CD4-positive, alpha-beta T cell treated with Interleukin-2 at 100 ng/mL for 4 hours (primary cell): ENCODE measurements around the gene HS1BP3.

ENCODE experiments used
- DNase-seq: peaks from one replicate; pipeline ENCODE4 v3.0.0-alpha.2; 2020; ENCODE audit warnings: low spot score

Gene HS1BP3

DNA sequence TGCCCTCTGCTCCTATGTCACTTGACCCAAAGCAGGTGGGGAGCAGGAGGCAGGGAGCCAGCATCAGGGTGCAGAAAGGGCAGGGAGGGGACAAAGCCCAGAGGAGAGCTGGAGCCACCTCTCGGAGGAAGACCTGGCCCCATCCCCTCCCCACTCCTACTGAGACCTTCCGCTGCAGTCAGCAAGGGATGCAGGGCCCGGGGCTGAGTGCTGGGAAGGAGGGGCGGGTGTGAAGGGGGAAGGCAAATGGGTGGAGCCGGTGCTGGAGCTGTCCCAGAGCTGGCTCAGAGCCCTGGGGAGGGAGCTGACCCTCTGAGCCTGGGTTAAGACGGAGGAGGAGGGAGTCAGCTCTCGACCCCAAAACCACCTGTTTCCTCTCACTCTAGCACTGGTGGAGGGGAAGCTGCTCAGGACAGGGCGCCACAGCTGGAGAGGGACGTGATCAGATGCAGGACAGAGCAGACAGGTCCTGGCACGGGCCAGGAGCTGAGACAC is 33.8 kb downstream of the HS1BP3 start:
- no peak for DNase-seq

DNA sequence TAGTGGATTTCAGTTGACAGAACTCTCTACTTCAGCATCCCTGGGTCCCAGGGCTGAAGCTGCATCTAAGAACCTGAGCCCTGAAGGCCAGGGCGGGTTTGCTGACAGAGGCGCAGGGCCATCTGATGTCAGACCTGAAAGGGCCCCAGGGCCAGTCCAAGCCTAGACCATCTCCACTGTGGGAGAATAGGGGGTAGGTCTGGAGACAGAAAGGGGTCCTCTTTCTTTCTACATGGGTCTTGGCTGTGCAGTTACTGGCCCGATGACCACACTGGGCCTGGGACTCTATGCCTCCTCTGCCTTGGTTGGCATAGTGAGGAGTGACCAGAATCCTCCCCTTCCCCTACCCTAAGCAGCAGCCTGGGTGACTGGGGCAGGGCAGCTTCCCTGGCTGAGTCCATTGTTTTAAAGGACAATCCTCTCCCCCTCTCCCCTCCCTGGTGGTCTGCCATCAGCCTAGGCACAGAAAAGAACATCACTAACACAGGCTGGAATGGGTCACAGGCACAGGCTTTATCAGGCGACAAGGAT is 34.5 kb downstream of the HS1BP3 start:
- no peak for DNase-seq

DNA sequence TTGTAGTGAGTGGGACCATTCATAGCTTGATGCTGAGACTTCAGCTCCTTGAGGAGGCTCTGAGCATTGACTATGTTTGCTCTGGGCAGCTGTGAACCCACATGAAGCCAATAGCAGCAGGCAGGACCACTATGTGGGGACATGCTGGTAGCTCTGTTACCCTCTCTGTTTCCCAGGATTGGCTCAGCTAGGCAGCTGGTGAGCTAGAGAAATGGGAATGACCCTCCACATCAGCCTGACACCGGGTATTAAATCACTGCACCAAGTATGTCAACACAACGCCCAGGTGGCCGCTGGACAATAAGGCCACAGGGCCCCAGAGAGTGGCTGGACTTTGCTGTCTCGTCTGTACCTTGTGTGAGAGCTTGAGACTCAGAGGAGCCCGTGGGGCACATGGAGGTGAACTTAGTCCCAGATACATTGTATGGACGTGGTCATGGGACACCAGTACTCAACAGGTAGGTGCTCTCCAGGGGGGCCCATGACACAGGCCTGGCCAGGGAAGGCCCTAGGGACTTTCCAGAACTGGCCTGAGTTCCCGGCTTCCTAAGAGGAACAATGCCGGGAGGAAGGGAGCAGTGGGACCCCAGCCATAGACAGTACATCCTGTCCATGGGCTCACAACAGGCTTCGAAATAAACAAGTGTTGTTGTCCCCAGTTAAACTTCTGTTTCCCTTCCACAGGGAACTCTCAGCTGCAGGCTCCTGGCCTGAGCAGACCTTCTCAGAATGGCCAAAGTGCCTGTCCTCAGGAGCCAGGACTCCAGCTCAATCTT is 35.2 kb downstream of the HS1BP3 start:
- no peak for DNase-seq

DNA sequence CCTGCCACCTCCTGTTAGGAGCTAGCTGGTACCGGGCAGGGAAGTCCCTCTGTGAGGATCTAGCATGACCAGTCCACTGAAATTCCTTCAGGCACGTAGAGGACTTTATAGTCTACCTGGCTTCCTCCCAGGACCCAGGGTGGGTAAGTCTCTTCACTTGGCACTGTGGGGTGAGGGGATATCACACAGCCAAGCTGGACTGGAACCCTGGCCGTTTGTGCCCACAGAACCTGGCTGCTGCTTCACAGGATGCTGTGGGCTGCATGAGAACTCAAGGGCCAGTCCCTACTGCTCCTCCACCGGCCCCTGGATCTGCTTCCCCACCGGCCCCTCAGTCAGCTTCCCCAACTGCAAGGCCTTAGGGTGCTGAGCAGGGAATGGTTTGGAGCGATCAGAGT is 35.8 kb downstream of the HS1BP3 start:
- no peak for DNase-seq

DNA sequence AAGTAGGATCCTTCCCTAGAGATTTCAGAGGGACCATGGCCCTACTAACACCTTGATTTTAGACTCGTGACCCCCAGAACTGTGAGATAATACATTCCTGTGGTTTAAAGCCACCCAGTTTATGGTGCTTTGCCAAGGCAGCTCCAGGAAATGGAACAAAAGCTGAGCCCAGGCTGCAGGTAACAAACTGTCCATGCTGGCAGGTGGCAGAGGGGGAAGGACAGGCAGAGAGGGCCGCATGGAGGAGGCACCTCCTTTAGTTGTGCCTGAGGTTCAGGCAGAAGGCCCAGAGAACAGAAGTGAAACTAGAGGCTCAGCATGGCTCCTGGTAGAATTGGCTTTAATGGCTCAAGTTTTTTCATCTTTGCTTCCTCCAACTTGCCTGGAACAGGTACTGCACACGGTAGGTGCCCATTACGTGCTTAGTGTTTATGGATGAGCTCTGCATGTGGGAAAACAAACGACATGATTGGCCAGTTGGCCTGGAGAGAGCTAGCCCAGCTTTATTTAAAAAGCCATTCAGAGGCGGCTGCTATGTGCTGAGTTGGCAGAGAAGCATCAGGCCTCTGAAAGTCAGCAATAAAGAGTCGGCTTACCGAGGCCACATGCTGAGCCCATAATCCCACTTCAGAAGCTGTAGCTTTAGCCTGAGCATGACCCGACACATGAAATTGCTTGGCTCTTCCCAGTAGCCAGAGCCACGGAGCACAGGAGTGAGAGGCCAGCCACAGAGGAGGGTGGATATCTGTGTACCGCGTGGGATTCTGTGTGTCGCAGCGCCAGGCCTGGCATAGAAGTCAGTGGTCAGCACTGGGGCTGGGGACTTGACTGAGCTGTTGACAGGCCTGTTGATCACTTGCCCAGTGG is 36.5 kb downstream of the HS1BP3 start:
- no peak for DNase-seq

DNA sequence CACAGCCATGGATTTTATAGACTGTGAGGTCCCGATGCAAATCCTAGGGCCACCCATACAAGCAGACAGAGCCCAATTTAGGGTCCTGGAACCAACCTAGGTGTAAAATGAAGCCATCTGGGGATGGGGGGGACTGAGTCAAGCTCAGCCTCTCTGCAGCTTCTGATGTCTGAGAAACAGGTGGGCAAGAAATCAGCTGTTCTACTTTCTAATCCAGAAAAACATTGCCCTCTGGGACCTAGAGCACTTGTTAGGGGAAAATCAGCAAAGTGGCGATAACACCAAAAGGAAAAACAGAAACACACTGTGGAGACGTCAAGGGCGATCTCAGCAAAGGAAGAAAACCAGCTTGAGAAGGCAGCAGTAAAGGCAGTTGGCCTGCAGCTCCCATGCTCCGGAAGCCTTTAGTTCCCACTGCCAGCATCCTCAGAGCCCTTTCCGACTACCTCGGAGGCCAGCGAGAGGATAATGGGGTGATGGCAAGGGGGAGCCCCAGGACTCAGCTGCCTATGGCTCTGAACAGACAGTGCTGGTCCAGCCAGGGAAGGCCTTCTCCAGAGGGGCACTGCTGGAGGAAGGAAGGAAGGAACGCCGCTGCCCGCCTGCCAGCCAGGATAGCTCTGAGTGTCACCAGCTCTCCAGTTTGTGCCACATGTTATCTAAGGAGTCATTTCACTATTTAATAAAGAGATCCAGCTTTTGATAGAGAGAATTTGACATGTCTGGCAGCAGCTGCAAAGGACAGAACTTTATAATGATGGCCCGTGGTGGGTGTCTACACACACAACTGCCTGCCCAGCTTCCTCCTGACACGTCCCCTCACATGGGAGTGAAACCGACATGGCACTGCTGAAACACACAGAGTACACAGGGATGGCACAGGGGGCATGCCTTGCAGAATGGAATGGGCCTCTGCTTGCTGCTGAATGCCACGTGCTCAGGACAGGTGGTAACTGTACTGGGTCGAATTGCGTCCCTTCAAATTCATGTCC is 37.7 kb downstream of the HS1BP3 start:
- DNase-seq: no peak

DNA sequence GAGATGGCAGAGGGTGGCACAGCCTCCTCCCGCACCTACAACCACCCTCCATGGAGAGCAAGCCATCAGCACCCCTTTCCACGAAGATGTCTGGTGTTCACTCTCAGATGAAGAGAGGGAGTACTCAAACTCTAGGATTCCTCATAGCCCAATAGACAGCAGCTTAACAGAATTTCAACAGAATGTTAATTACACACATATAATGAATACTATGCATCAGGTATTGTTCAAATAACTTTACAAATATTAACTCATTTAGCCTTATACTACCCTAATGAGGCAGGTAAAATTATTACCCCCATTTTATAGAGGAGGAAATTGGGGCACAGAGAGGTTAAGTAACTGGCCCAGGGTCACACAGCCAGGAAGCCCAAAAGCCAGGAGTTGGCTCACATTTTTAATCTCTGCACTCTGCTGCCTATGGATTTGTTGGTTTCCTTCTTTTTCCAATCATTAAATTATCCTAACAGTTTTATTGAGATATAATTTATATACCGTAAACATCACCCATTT is 39.0 kb downstream of the HS1BP3 start:
- no peak for DNase-seq

DNA sequence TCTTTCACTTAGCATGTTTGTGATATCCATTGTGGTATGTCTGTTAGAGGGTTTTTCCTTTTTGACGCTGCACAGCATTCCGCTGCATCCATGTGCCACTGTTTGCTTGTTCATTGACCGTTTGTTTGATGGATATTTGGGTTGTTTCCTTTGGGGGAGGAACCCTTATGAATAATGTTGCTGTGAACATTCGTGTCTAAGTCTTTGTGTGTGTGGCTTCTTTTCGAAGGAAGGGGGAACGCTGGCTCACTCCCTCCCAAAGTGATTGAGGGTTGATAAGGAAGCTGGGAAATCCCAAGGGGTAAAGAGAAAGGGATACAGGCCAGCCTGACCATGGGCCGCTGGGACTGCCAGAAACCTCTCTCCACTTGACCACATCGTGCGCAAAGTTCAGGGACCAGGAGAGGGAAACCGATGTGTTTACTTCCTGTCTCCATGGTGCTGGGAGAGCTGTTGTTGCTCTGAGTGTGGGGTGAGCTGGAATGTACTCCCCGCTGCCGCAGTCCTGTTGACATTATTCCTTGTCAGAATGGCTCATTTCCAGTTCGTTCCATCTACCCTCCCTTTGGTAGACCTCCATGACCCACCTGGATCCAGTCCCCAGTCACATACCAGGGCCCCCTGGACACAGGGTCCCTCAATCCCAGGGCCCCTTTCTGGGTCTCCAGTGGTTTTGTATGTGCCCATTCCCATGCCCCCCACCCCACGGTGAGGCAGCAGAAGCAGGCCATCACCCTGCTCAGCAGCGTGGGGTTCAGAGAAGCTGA is 39.6 kb downstream of the HS1BP3 start:
- no peak for DNase-seq

DNA sequence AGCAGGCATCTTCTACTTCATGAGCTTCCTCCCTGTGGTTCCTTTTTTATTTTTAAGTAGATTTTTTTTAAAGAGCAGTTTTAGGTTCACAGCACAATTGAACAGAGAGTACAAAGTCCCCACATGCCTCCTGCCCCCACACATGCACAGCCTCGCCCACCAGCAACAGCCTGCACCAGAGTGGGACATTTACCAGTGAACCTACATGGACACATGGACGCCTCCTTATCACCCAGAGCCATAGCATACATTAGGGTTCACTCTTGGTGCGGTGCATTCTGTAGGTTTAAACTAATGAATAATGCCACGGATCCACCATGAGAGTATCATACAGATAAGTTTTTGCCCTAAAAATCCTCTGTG is 40.9 kb downstream of the HS1BP3 start:
- DNase-seq: no peak

DNA sequence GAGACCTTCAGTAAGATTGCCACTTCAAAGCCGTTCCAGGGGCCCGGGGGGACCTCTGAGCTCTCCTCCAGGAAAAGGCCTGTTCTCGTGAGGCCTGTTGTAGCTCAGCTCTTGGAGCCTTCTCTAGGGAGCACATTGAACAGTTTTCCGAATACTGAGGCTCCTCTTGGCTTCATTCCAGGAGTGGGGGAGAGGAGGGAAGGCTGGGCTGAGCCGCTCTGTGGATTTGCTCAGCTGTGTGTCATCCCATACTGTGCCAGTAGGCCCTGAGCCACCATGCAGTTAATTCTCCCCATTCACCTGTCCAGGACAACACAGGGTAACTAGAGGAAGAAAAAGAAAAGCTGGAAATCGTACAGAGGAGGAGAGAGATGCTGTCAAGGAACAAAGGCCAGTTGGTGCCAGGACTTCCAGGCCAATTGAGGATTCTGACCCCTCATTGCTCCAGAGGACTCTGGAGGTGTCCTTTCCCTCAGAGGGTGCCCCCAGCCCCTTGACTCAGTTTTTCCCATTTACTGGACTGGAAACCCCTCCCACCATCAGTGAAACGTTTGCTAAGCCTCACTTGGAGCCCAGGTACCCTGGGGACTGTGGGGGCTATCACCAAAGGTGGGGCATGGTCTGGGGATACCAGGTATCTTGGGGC is 41.4 kb downstream of the HS1BP3 start:
- DNase-seq: no peak

DNA sequence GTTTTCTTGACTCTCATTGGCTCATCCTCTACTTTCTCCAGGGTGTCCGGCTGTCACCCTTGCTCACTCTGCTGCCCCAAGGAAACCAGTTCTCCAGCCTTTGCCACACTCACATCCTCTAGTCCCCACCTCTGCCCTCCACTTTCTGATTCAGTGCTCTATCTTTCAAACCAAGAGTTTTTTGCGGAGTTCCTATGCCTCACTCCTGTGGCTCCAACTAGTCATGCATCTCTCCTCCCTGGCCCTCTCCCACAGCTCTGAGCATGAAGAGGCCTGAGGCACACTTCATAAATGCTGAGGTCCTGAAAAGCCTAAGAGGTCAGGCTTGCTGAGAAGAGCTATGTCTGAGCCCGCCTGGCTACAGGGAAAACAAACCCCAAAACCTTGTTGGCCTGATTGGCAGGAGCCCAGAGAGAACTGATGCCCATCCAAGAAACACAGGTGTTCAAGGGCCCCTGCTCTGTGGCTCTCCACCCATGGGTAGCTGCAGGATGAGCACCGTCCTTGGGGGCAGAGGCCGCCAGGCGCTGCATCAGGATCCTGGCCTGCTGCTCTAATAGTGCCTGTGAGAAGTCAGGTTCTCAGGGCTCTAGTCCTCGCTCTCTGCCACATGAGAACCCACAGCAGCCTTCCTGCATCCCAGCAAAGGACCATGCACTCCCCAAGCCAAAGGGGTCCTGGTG is 42.1 kb downstream of the HS1BP3 start:
- DNase-seq: no peak

DNA sequence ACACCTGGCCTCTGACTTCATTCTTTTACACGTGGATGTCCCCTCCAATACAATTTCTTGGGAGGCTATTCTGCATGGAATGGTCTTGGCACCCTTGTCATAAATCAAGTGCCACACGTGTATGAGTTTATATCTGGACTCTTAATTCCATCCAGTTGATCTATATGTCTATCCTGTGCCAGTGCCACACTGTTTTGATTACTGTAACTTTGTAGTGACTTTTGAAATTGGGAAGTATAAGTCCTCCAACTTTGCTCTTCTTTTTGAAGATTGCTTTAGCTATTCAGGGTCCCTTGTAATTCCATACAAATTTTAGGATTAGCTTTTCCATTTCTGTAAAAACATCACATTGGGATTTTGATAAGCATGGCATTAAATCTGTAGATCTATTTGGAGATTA is 43.5 kb downstream of the HS1BP3 start:
- DNase-seq: no peak

DNA sequence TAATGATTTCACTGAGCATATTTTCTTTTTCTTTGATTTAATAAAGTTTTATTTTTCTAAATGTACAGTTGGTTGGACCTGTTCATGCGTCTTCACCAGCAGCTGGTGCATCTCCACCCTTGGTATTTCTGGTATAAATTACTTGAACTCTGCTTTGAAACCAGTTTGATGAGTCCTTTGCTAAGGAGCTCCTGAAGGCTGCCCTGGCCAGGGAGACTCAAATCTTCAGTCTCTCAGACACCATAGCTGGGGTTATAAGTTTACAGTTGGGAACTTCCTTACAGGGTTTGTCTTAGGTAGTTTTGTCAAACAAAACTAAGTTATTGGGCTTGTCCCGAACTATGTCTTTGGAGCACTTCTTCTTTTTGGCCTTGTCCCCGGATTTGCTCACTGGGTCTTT is 44.7 kb downstream of the HS1BP3 start:
- no peak for DNase-seq

DNA sequence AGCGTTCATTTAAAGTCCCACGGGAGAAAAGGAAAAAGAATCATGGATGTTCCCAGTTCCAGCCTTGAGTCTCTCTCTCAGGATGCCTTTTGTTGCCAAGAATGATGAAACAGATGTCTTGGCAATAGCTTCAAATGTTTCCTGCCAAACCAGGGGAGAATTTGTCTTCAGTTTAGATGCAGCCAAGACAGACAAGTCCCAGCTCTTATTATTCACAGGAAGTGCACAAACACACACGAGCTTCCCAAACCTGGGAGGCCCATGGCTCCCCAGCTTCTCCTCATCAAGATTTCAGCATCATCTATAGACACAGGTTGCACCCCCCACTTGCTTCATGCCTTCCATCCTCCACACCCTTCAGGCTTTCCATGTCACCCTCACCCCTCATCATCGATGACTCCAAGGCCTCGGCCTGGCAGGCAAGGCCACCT is 45.9 kb downstream of the HS1BP3 start:
- no peak for DNase-seq

DNA sequence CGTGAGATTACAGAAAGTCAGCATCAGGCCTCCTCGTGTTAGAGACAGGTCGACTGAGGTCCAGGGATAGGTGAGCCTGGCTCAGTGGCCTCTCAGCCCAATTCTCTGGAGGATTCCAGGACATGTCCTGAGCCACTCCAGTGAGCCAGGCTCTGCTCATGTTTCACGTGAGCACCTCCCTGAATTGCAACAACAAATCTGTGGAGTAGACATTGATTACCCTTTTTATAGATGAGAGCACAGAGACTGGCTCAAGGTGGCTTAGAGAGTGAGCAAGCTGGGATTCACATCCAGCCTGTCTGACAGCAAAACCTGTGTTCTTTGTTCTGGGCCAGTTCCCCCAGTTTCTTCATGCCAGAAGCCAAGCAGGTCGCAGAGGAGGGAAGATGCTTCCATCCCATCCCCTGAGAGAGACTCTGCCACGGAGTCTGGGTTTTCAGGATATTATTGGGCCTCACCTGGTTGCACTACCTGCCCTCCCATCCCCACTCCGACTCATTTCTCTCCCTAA is 46.4 kb downstream of the HS1BP3 start:
- no peak for DNase-seq

DNA sequence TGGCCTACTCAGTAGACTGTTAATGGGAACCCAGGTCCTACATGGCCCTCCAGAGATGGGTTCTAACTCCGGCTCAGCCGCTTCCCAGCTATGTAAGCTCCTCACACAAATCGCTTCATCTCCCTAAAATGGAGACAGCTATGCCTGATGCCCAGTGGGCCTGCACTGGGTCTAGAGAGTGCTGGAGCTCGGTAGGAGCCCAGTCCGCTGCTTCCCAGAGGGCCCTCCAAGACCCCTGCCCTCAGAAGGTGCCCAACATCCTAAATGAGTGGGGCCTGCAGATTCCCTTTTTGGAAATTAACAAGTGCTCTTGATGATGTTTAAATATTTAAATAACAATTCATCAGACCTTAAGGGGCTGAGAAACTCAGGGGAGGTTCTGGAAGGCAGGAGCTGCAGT is 47.1 kb downstream of the HS1BP3 start:
- DNase-seq: no peak

DNA sequence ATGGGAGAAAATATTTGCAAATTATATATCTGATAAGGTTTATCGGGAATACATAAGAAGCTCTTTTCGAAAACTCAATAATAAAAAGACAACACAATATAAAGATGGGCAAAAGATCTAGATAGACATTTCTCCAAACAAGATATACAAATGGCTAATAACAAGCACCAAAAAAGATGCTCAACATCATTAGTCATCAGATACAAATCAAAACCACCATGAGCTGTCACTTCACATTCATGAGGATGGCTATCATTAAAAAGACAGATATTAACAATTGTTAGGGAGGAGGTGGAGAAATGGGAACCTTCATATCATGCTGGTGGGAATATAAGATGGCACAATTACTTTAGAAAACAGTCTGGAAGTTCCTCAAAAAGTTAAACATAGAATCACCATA is 48.1 kb downstream of the HS1BP3 start:
- DNase-seq: no peak

DNA sequence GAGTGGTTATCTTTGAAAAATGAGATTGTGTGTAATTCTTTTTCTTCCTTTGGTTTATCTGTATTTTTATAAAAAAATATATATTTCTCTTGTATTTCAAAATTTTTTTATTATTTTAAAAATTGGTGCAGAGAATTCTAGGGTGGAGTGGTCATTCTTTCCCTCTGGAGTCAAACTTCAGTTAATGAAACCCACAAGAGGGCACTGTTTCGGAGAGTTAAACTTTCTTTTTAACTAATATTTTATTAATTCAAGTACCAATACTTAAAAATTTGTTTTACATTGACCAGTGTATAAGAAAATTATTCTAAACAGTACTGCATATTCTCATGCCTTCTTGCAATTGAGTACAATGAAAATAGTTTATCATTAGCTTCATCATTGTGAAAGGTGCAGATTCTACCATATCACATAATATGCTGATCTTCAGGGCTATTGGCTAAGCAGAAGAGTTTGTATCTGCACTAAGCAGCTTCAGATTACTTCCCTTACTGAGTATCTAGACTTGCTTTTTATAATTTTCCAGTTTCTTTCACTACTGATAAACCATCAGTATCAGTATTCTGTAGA is 50.1 kb downstream of the HS1BP3 start:
- no peak for DNase-seq

DNA sequence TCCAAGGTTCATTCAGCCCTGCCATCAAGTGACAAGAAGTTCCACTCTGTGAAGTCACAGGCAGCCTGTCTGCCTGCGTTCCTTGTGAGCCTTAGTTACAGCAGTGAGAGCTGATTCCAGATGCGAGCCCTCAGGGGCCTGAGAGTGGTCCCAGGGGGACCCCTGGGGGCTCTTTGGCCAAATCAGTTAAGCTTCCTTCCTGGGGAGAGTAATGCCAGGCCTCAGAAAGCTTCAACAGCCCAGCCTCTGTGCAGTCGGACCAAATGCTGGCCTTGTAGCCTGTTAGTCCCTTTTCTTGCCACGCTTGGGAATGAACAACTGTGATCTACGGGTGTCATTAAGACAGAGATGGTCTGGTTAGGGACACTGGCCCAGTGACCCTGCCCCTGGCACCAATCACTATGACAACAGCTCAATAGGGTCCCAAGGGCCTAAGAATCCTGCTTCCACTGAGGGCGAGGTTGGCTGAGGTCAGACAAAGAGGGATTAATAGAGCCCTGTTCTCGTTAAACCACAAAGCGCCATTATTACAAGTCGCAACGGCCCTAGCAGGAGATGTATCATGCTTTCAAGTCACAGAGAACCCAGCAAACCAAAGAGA is 50.9 kb downstream of the HS1BP3 start:
- no peak for DNase-seq
